Body of pancreas (tissue), 4 donors: ENCODE data around the gene NFIA. TPM values are rescaled to one million over a fixed set of nuclear protein-coding genes. Genes with fewer than 3 reads are reported as not detected.

Experiments used
- ATAC-seq: fragments of 150-250 bp; one replicate; pipeline ENCODE4 v1.9.1; 2016
- DNase-seq, 4 donors: peaks; one replicate each; pipeline ENCODE4 v3.0.0-alpha.2; 2019
- H3K27ac ChIP-seq, 4 donors: fragments of 200-600 bp; sonication (generic); 1 replicate in 3 of 4; 2 replicates in 1 of 4; pipeline versions ENCODE4 v1.5.1 to v1.6.1; 2016 to 2019; ENCODE audit warnings: mild to moderate bottlenecking in 1 of 4, mixed read lengths in 1 of 4, moderate library complexity in 1 of 4
- H3K27me3 ChIP-seq, 2 donors: fragments of 200-600 bp; sonication (generic); one replicate each; pipeline ENCODE4 v1.6.0; 2016; ENCODE audit warnings: mild to moderate bottlenecking in 1 of 2
- H3K36me3 ChIP-seq, 2 donors: fragments of 200-600 bp; sonication (generic); replicated peaks in 1 of 2; 2 replicates each; pipeline ENCODE4 v1.5.1; 2016; ENCODE audit warnings: low read depth in 2 of 2; ENCODE audit not compliant: insufficient read depth in 1 of 2
- H3K4me1 ChIP-seq: fragments of 200-600 bp; sonication (generic); one replicate; pipeline ENCODE4 v1.6.0; 2016
- H3K4me3 ChIP-seq, 2 donors: fragments of 200-600 bp; sonication (generic); 1 replicate in 1 of 2; 2 replicates in 1 of 2; pipeline ENCODE4 v1.5.1; 2016 to 2019
- H3K9me3 ChIP-seq, 3 donors: fragments of 200-600 bp; sonication (generic); 1 replicate in 2 of 3; 2 replicates in 1 of 3; pipeline ENCODE4 v1.5.1; 2016
- CTCF ChIP-seq, 7 experiments: fragments of 450-650 bp in 4 of 7; fragments of 200-600 bp in 3 of 7; sonication (generic) in 3 of 7; IDR thresholded peaks; one replicate each; pipeline ENCODE4 v1.5.1; 2016 to 2019; ENCODE audit warnings: antibody characterized with exemption in 7 of 7
- POLR2A ChIP-seq, 3 donors: fragments of 450-650 bp; IDR thresholded peaks; one replicate each; pipeline ENCODE4 v1.6.1; 2016; ENCODE audit warnings: antibody characterized with exemption in 3 of 3, mild to moderate bottlenecking in 2 of 3
- WGBS, 2 donors: methylation state at CpG; one replicate each; pipeline ENCODE4 v1.1.5; 2017; 5-methylcytosine and 5-hydroxymethylcytosine counted together
- intact Hi-C: fragments of 100-400 bp; cut with DNase I; formaldehyde crosslinking; loops from one replicate; pipeline ENCODE4 v1.15.1; 2023
- total RNA-seq, 2 donors: library from RNA; depleted of rRNA; stranded (reverse); fragments of >200 nt; gene quantifications; one replicate each; pipeline ENCODE4 v1.1.0, GENCODE V29; 2016

Gene NFIA
- total RNA-seq, 2 donors from 2014 or later = 21.5 to 32.3 TPM

GRCh38 chr1:61442544-61442943 lies 360.2 kb downstream of the NFIA start:
- DNase-seq = no peak
- Histone ChIP-seq H3K9me3 (no peaks in the 10 kb centered on the region), H3K36me3 (no peaks in the 10 kb centered on the region), H3K4me1 (no peaks in the 10 kb centered on the region), H3K4me3 (no peak overlapping the region), H3K27me3 (no peaks in the 10 kb centered on the region), H3K27ac (no peak overlapping the region)
- no peak for ATAC-seq
- intact Hi-C loops = no loop called here
- 92 to 96% methylated on average over 2 of the region's 2 CpGs for WGBS, 2 donors
- TF ChIP-seq POLR2A (IDR thresholded peaks at IDR 0.05) (no peak), CTCF (IDR thresholded peaks at IDR 0.05) (no peak)

GRCh38 chr1:61444288-61444687 lies 361.9 kb downstream of the NFIA start:
- WGBS, 2 donors = 72 to 74% methylated on average over 5 of the region's 5 CpGs
- H3K4me1 ChIP-seq = no peaks in the 10 kb centered on the region
- no peak overlapping the region for H3K4me3 ChIP-seq
- H3K27ac ChIP-seq = no peak overlapping the region
- intact Hi-C loops = no loop called here
- H3K27me3 ChIP-seq = no peaks in the 10 kb centered on the region
- DNase-seq (no peak), ATAC-seq (no peak)
- no peaks in the 10 kb centered on the region for H3K36me3 ChIP-seq
- H3K9me3 ChIP-seq = no peaks in the 10 kb centered on the region
- TF ChIP-seq CTCF (IDR thresholded peaks at IDR 0.05) = no peak
- no peak for TF ChIP-seq POLR2A (IDR thresholded peaks at IDR 0.05)

GRCh38 chr1:61445269-61445825 lies 363.0 kb downstream of the NFIA start:
- peaks cover 4% of the 10 kb centered on the region for H3K4me1 ChIP-seq
- DNase-seq (no peak), ATAC-seq (no peak)

DNA sequence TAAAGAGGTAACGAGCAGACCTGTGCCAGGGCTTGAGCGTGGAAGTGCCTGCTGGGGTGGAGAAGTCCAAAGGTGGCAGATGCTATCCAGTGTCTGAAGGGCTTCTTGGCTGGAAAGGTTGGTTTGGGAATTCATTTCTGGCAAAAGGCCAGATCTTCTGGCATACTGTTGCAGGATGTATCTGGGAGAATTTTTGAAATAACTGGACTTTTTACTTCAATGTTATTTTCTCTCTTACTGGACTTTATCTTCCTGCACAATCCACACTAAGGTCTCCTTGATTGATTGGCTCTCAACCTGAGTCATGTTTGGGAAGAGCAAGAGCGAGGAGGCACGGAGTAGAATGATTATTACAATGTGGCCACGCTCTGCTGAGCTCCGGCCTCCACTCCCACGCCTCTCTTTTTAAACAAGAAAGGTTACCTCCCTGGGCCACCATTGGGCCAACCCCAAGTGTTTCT lies 364.2 kb downstream of the NFIA start:
- TF ChIP-seq CTCF (IDR thresholded peaks at IDR 0.05) = no peak
- no peak for TF ChIP-seq POLR2A (IDR thresholded peaks at IDR 0.05)
- DNase-seq = no peak
- no peak for ATAC-seq
- intact Hi-C loops = no loop called here
- Histone ChIP-seq H3K9me3 (no peaks in the 10 kb centered on the region), H3K27me3 (no peaks in the 10 kb centered on the region), H3K27ac (no peak overlapping the region), H3K4me3 (no peak overlapping the region), H3K36me3 (no peaks in the 10 kb centered on the region), H3K4me1 (peaks cover 8% of the 10 kb centered on the region)
- WGBS, 2 donors = 91 to 99% methylated on average over 7 of the region's 7 CpGs

More at GRCh38 chr1:61445269-61445825, 363.0 kb downstream of the NFIA start:
- Histone ChIP-seq H3K36me3 (no peaks in the 10 kb centered on the region), H3K4me3 (no peak overlapping the region), H3K27ac (no peak overlapping the region), H3K27me3 (no peaks in the 10 kb centered on the region), H3K9me3 (no peaks in the 10 kb centered on the region)
- 82 to 91% methylated on average over 8 of the region's 8 CpGs for WGBS, 2 donors
- intact Hi-C loops = no loop called here
- TF ChIP-seq CTCF (IDR thresholded peaks at IDR 0.05) (no peak), POLR2A (IDR thresholded peaks at IDR 0.05) (no peak)
